Osteocyte (in vitro differentiated cells): ENCODE measurements around the gene USP16. TPM values are rescaled to one million over a fixed set of nuclear protein-coding genes. Genes with fewer than 3 reads are reported as not detected.

ENCODE experiments used
- DNase-seq: peaks from one replicate; pipeline ENCODE4 v3.0.0; 2021; ENCODE audit warnings: mixed read lengths; ENCODE audit not compliant: unreplicated experiment; ENCODE audit errors: extremely low spot score
- H3K27ac Mint-ChIP-seq: one replicate; pipeline ENCODE4 v1.8.0; 2021; ENCODE audit warnings: mild to moderate bottlenecking, mixed read lengths; ENCODE audit not compliant: unreplicated experiment
- H3K27me3 Mint-ChIP-seq: one replicate; pipeline ENCODE4 v1.8.0; 2021; ENCODE audit warnings: mixed read lengths; ENCODE audit not compliant: unreplicated experiment
- H3K36me3 Mint-ChIP-seq: one replicate; pipeline ENCODE4 v1.8.0; 2021; ENCODE audit warnings: mixed read lengths; ENCODE audit not compliant: unreplicated experiment
- H3K4me1 Mint-ChIP-seq: one replicate; pipeline ENCODE4 v1.8.0; 2021; ENCODE audit warnings: mixed read lengths; ENCODE audit not compliant: unreplicated experiment
- H3K4me3 Mint-ChIP-seq: one replicate; pipeline ENCODE4 v1.8.0; 2021; ENCODE audit warnings: mild to moderate bottlenecking, moderate library complexity, mixed read lengths; ENCODE audit not compliant: unreplicated experiment
- H3K9me3 Mint-ChIP-seq: one replicate; pipeline ENCODE4 v1.8.0; 2021; ENCODE audit warnings: mixed read lengths; ENCODE audit not compliant: unreplicated experiment
- CTCF ChIP-seq: fragments of 200-600 bp; sonication (generic); IDR thresholded peaks from 2 replicates; pipeline ENCODE4 v1.5.0; 2021; ENCODE audit warnings: antibody characterized with exemption, mild to moderate bottlenecking, moderate library complexity
- total RNA-seq: library from RNA; stranded (reverse); gene quantifications from 2 replicates; pipeline ENCODE4 v1.2.1, GENCODE V29; 2021

USP16 gene
- total RNA-seq, 1 donor from 2014 or later, result 28.5 TPM

DNA sequence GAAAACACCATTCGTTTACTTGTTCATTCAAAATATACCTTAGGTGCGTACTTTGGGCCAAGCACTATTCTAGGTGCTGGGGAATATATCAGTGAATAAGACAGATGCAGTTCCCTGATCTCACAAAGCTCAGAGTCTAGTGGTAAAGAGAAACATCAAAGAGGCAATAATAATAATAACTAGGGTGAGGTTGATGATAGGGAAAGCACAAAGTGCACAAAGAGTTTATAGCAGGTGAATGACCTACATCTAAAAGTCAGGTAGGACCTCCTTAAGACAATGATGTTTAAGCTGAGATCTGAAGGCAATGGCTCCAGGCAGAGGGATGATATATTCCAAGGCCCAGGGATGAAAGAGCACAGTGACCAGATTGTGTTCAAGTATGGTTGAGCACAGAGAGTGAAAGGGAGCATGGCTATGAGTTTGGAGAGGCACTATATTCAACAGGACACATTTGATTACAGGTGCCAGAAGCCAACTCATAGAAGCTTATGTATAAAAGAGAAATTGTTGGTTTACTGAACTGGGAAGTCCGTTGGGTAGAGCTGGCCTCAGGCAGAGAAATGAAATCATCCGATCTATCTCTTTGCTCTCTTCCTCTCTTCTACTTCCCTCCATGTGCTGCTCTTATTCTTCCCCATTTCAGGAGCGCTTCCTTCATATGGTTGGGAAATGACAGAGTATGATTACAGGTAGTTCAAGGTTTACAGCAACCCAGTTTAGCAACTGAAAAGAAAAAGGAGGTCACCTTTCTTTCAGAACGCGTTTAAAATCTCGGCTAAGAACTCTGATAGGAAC lies 71.9 kb downstream of the USP16 start:
- TF ChIP-seq CTCF, result no peak
- Mint-ChIP-seq H3K4me3 (no peak overlapping the region), H3K36me3 (no peaks in the 10 kb centered on the region), H3K27ac (no peak overlapping the region), H3K27me3 (no peaks in the 10 kb centered on the region), H3K4me1 (peaks cover 26% of the 10 kb centered on the region), H3K9me3 (no peaks in the 10 kb centered on the region)
- no peak for DNase-seq

DNA sequence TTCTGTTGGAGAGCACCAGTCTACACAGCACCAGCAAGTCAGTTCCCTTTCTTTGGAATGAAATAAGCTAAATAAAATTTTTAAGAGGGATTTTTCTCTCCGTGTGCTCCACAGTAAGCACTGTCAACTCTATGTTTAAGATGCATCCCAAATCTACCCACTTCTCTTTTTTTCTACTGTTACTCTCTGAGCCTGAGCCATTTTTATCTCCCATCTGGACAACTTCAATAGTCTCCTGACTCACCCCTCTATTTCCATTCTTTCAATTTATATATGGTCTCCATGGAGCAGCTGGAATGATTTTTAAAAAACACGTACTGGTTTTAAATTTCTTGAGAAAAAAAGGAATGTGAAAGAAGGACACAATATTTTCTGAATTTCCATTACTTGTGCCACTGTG lies 73.7 kb downstream of the USP16 start:
- no peak for DNase-seq
- Mint-ChIP-seq H3K9me3 (no peaks in the 10 kb centered on the region), H3K27me3 (no peaks in the 10 kb centered on the region), H3K4me3 (no peak overlapping the region), H3K27ac (peak overlapping the region; percentile 60), H3K36me3 (no peaks in the 10 kb centered on the region), H3K4me1 (peaks cover 11% of the 10 kb centered on the region)
- TF ChIP-seq CTCF, result no peak

- TF ChIP-seq CTCF, result no peak
- no peaks in the 10 kb centered on the region for H3K27me3 Mint-ChIP-seq
- H3K36me3 Mint-ChIP-seq, result no peaks in the 10 kb centered on the region
- no peaks in the 10 kb centered on the region for H3K9me3 Mint-ChIP-seq
- no peak overlapping the region for H3K27ac Mint-ChIP-seq
- no peak overlapping the region for H3K4me3 Mint-ChIP-seq
- DNase-seq, result no peak
- peaks cover 26% of the 10 kb centered on the region for H3K4me1 Mint-ChIP-seq
These were observed 78.4 kb downstream of the USP16 start for GRCh38 chr21:29102791-29103257.

Other genes starting within 250 kb of the USP16 start
- gene LTN1, start 31.8 kb upstream of the USP16 start, total RNA-seq, result 25.6 and 26.2 TPM in 2 replicates
- gene RWDD2B, start 5.3 kb upstream of the USP16 start, total RNA-seq, result 10.9 and 11.2 TPM in 2 replicates
- 130 and 132 TPM in 2 replicates for gene CCT8, start 49.0 kb downstream of the USP16 start, total RNA-seq
- gene MAP3K7CL, start 106.0 kb downstream of the USP16 start, total RNA-seq, result 1.8 and 2.4 TPM in 2 replicates